ENCODE measurements around the gene SECISBP2L. TPM values are rescaled to one million over a fixed set of nuclear protein-coding genes. Genes with fewer than 3 reads are reported as not detected.
"Not testable (repeated sequence)": the region's sequence is repeated elsewhere in the genome, so short reads cannot be mapped to it uniquely, and the experiment has no call there.

The SECISBP2L gene
- total and polyA plus RNA-seq, 4 donors, result 16.2 to 678 (median 51.7) TPM

GRCh38 chr15:49079340-49080039, 33.2 kb upstream of the SECISBP2L start:
- no peak for ATAC-seq (ENCODE audit: insufficient read depth, low FRiP score)
- 90 to 92% methylated on average over 23 of the region's 23 CpGs for WGBS, 2 donors

DNA sequence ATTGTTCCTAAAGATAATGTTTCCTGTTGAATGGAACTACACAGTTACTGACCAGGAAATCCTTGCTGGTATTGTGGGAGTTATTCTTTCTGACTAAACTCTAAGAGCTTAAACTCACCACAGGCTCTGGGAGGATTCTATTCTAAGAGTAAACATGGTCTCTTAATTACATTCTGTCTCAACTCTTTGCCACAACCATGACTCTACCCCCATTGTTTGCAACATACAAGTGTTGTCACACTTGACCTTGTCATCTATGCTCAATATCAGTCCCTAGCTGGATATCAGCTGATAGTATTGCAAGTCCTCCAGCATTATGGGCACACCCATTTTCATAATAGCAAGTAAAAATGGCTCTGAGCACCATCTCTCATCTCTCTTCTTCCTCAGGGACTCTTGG, 29.6 kb upstream of the SECISBP2L start:
- H3K27ac ChIP-seq (ENCODE audit: low read depth in 1 of 2, low read length in 1 of 2), result no peak overlapping the region
- no peaks in the 10 kb centered on the region for H3K9me3 ChIP-seq (ENCODE audit: control insufficient read depth in 4 of 4, insufficient read depth in 3 of 4, low read length in 3 of 4)
- no peak overlapping the region for H3K4me3 ChIP-seq
- H3K4me1 ChIP-seq (ENCODE audit: control insufficient read depth in 5 of 5, insufficient read depth in 5 of 5, low read length in 5 of 5), result peaks cover 0 to 3% (median 0%) of the 10 kb centered on the region in 5 donors
- H3K36me3 ChIP-seq (ENCODE audit: control insufficient read depth in 4 of 4, insufficient read depth in 4 of 4, low read length in 4 of 4), result no peaks in the 10 kb centered on the region
- H3K27me3 ChIP-seq (ENCODE audit: control insufficient read depth in 3 of 3, insufficient read depth in 3 of 3, low read length in 2 of 3), result no peaks in the 10 kb centered on the region
- TF ChIP-seq CTCF (IDR thresholded peaks at IDR 0.05; ENCODE audit: control extremely low read depth, extremely low read depth), result no peak
- DNase-seq (no peak), ATAC-seq (ENCODE audit: insufficient read depth, low FRiP score) (no peak)
- no peak overlapping the region for H3K9ac ChIP-seq (ENCODE audit: insufficient read depth in 1 of 2, low read length in 2 of 2)

More at GRCh38 chr15:49079340-49080039, 33.2 kb upstream of the SECISBP2L start:
- no peak for TF ChIP-seq CTCF (IDR thresholded peaks at IDR 0.05; ENCODE audit: control extremely low read depth, extremely low read depth)
- Histone ChIP-seq H3K27ac (ENCODE audit: low read depth in 1 of 2, low read length in 1 of 2) (no peak overlapping the region), H3K9ac (ENCODE audit: insufficient read depth in 1 of 2, low read length in 2 of 2) (no peak overlapping the region), H3K4me3 (no peak overlapping the region), H3K36me3 (ENCODE audit: control insufficient read depth in 4 of 4, insufficient read depth in 4 of 4, low read length in 4 of 4) (no peaks in the 10 kb centered on the region), H3K27me3 (ENCODE audit: control insufficient read depth in 3 of 3, insufficient read depth in 3 of 3, low read length in 2 of 3) (no peaks in the 10 kb centered on the region), H3K4me1 (ENCODE audit: control insufficient read depth in 5 of 5, insufficient read depth in 5 of 5, low read length in 5 of 5) (peaks cover 2 to 15% (median 5%) of the 10 kb centered on the region in 5 donors), H3K9me3 (ENCODE audit: control insufficient read depth in 4 of 4, insufficient read depth in 3 of 4, low read length in 3 of 4) (no peaks in the 10 kb centered on the region)
- DNase-seq, result no peak

DNA sequence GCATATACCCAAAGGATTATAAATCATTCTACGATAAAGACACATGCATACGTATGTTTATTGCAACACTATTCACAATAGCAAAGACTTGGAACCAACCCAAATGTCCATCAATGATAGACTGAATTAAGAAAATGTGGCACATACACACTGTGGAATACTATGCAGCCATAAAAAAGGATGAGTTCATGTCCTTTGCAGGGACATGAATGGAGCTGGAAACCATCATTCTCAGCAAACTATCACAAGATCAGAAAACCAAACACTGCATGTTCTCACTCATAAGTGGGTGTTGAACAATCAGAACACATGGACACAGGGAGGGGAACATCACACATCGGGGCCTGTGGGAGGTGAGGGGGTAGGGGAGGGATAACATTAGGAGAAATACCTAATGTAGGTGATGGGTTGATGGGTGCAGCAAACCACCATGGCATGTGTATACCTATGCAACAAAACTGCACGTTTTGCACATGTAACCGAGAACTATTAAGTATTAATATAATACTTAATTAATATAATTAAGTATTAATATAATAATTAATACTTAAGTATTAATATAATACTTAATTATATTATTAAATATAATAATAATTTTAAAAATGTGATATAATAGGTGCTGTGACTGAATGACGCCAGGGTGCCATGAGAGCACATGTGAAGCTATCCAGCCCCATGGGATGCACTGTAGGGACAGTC, 28.5 kb upstream of the SECISBP2L start:
- not testable (repeated sequence) for H3K9me3 ChIP-seq (ENCODE audit: control insufficient read depth in 4 of 4, insufficient read depth in 3 of 4, low read length in 3 of 4); H3K9ac ChIP-seq (ENCODE audit: insufficient read depth in 1 of 2, low read length in 2 of 2); H3K4me3 ChIP-seq; H3K27me3 ChIP-seq (ENCODE audit: control insufficient read depth in 3 of 3, insufficient read depth in 3 of 3, low read length in 2 of 3); DNase-seq; H3K4me1 ChIP-seq (ENCODE audit: control insufficient read depth in 5 of 5, insufficient read depth in 5 of 5, low read length in 5 of 5); H3K36me3 ChIP-seq (ENCODE audit: control insufficient read depth in 4 of 4, insufficient read depth in 4 of 4, low read length in 4 of 4); H3K27ac ChIP-seq (ENCODE audit: low read depth in 1 of 2, low read length in 1 of 2); ATAC-seq (ENCODE audit: insufficient read depth, low FRiP score)
- 84 to 85% methylated on average over 6 of the region's 6 CpGs for WGBS, 2 donors

DNA sequence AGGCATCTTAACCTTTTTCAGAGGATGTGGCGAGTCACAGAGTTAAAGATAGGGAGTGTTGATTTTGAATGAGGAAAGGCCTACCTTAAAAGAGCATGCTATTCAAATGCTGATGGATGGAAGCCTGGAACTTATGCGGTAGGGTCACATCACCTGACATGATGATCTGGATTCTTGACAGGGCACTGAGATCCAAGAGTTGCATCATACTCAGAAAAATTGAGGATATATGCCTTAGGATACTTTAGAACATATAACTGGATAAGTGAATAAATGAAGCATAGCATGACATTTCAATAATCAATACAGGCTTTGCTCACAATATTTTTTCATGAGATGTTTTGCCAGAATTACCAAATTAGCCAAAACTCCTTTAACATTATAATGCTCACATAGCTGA, 20.1 kb upstream of the SECISBP2L start:
- 81 to 95% methylated on average over 2 of the region's 2 CpGs for WGBS, 2 donors
- Histone ChIP-seq H3K4me3 (no peak overlapping the region), H3K36me3 (ENCODE audit: control insufficient read depth in 4 of 4, insufficient read depth in 4 of 4, low read length in 4 of 4) (no peaks in the 10 kb centered on the region), H3K27me3 (ENCODE audit: control insufficient read depth in 3 of 3, insufficient read depth in 3 of 3, low read length in 2 of 3) (no peaks in the 10 kb centered on the region), H3K27ac (ENCODE audit: low read depth in 1 of 2, low read length in 1 of 2) (no peak overlapping the region), H3K4me1 (ENCODE audit: control insufficient read depth in 5 of 5, insufficient read depth in 5 of 5, low read length in 5 of 5) (no peaks in the 10 kb centered on the region), H3K9ac (ENCODE audit: insufficient read depth in 1 of 2, low read length in 2 of 2) (no peak overlapping the region), H3K9me3 (ENCODE audit: control insufficient read depth in 4 of 4, insufficient read depth in 3 of 4, low read length in 3 of 4) (no peaks in the 10 kb centered on the region)
- no peak for ATAC-seq (ENCODE audit: insufficient read depth, low FRiP score)
- TF ChIP-seq CTCF (IDR thresholded peaks at IDR 0.05; ENCODE audit: control extremely low read depth, extremely low read depth), result no peak
- DNase-seq, result no peak

Measured in lung (tissue), 12 donors.